ENCODE results near the gene TAS1R2. TPM values are rescaled to one million over a fixed set of nuclear protein-coding genes. Genes with fewer than 3 reads are reported as not detected.

Gene TAS1R2
- total and polyA plus RNA-seq, 2 experiments from 2014 or later = not detected

GRCh38 chr1:18879791-18880309 lies 20.4 kb upstream of the TAS1R2 start (continued):
- TF ChIP-seq ZNF462 (CRISPR knock-in tag; IDR thresholded peaks at IDR 0.05) = no peak
- no peak for TF ChIP-seq ZNF114 (CRISPR knock-in tag; IDR thresholded peaks at IDR 0.05)
- no peak for TF ChIP-seq CTCF (conservative IDR thresholded peaks at IDR 0.05; ENCODE audit: low read depth in 2 of 2)
- no peak for TF ChIP-seq EZH2phosphoT487 (IDR thresholded peaks at IDR 0.05; ENCODE audit: unreplicated experiment)
- no peak for TF ChIP-seq ETS1 (IDR thresholded peaks at IDR 0.05)
- TF ChIP-seq NANOG (IDR thresholded peaks at IDR 0.05; ENCODE audit: borderline replicate concordance) = no peak

Measured in GM23338 (cell line).